ENCODE results near the gene WNK4.

DNA sequence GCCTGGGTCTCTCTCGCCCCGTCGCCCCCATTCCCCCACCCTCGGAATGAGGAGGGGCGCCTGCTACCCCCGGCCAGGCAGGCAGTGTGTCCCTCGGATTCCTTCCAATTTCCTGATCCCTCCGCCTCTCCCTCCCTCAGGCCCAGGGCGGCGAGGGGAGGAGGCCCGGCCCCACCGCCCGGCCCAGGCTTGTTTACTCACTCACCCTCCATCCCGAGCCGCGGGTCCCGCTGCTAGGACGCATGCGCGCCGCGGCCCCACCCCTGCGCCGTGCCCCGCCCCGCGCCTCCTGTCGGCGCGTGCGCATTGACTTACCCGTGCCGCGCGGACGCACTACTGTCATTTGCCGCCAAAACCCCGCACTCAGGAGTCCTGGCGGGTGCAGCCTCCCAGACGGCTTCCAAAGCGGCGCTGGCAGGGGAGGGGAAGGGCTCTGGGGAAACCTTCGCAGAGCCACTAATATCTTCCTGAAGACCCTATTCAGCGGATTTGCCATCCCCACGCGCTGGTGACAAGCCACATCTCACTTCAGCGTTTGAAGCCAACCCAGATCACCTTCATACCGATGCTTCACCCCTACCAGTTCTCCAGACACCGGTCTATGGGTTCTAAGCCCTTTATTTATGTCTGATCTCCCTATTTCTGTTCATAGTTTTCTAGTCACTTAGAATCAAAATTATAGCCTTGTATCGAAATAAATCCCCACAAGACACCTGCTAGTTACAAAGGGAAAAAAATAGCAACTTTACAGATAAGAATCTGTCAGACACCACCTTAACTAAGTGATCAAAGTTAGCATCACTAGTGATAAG lies 35.4 kb upstream of the WNK4 start, which contains the start of gene EZH1:
- TF ChIP-seq, protein P1, sequence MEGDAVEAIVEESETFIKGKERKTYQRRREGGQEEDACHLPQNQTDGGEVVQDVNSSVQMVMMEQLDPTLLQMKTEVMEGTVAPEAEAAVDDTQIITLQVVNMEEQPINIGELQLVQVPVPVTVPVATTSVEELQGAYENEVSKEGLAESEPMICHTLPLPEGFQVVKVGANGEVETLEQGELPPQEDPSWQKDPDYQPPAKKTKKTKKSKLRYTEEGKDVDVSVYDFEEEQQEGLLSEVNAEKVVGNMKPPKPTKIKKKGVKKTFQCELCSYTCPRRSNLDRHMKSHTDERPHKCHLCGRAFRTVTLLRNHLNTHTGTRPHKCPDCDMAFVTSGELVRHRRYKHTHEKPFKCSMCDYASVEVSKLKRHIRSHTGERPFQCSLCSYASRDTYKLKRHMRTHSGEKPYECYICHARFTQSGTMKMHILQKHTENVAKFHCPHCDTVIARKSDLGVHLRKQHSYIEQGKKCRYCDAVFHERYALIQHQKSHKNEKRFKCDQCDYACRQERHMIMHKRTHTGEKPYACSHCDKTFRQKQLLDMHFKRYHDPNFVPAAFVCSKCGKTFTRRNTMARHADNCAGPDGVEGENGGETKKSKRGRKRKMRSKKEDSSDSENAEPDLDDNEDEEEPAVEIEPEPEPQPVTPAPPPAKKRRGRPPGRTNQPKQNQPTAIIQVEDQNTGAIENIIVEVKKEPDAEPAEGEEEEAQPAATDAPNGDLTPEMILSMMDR (conservative IDR thresholded peaks at IDR 0.05), result no peak
- TF ChIP-seq EZH2 (IDR thresholded peaks at IDR 0.05; ENCODE audit: low read depth), result no peak
